Subcutaneous abdominal adipose tissue (tissue), 5 donors: ENCODE results near the gene BCL3.

ENCODE experiments used
- H3K27ac ChIP-seq: one replicate; pipeline ENCODE4 v1.7.0; 2013; ENCODE audit warnings: low read depth, mild to moderate bottlenecking, inconsistent platforms, low read length, moderate library complexity
- H3K27me3 ChIP-seq, 5 donors: one replicate each; pipeline ENCODE4 v1.7.0; 2013; ENCODE audit warnings: low read length in 5 of 5, inconsistent platforms in 1 of 5; ENCODE audit not compliant: control insufficient read depth in 5 of 5, insufficient read depth in 4 of 5
- H3K36me3 ChIP-seq, 5 donors: one replicate each; pipeline ENCODE4 v1.7.0; 2013; ENCODE audit warnings: low read length in 5 of 5; ENCODE audit not compliant: control insufficient read depth in 5 of 5, insufficient read depth in 5 of 5
- H3K4me1 ChIP-seq, 5 donors: one replicate each; pipeline ENCODE4 v1.7.0; 2013; ENCODE audit warnings: low read length in 5 of 5, mild to moderate bottlenecking in 3 of 5, moderate library complexity in 1 of 5; ENCODE audit not compliant: control insufficient read depth in 5 of 5, insufficient read depth in 5 of 5
- H3K4me3 ChIP-seq, 5 donors: one replicate each; pipeline ENCODE4 v1.7.0; 2013; ENCODE audit warnings: low read length in 5 of 5, low read depth in 1 of 5
- H3K9ac ChIP-seq, 5 donors: one replicate each; pipeline ENCODE4 v1.7.0; 2013; ENCODE audit warnings: low read length in 5 of 5, mild to moderate bottlenecking in 4 of 5, moderate library complexity in 3 of 5
- H3K9me3 ChIP-seq, 5 donors: one replicate each; pipeline ENCODE4 v1.7.0; 2013; ENCODE audit warnings: low read length in 5 of 5; ENCODE audit not compliant: control insufficient read depth in 5 of 5
- donor health status: healthy.
- donor health status: healthy.
- donor health status: healthy.
- donor health status: healthy.
- donor health status: healthy.

Gene BCL3

GRCh38 chr19:44748426-44749254 is at the start of gene BCL3:
BCL3 (plus strand) TSS chr19:44748708; CDS start chr19:44748791, 83 bp downstream.
- Histone ChIP-seq H3K4me1 (peaks cover 20 to 85% (median 73%) of the 10 kb centered on the region in 5 donors), H3K27ac (peak within 1 kb of the TSS; percentile 98), H3K9ac (peak within 1 kb of the TSS; percentile 90 to 98 (median 95)), H3K27me3 (no peaks in the 10 kb centered on the region), H3K9me3 (no peaks in the 10 kb centered on the region), H3K4me3 (peak within 1 kb of the TSS; percentile 75 to 87 (median 85)), H3K36me3 (peaks cover 0 to 25% (median 22%) of the 10 kb centered on the region in 5 donors)

DNA sequence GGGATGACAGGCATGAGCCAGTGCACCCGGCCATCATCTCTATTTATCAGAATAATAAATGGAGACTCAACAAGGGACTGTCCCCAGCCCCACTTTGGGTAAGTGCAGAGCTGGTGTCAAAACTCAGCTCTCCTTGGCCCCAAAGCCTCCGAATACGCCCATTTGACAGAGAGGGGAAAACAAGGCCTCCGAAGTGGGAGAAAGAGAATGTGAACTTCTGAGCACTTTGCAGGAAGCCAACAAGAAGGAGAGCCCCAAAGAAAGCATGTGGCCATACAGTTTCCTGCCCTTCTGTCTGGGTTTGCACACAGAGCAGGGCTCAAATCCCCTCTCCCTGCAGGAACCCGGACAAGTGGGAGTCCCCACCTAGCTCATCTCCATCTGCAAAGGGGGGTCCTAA is 48.0 kb upstream of the BCL3 start:
- Histone ChIP-seq H3K9me3 (no peaks in the 10 kb centered on the region), H3K27ac (no peak overlapping the region), H3K27me3 (peaks cover 3 to 10% (median 4%) of the 10 kb centered on the region in 5 donors), H3K36me3 (no peaks in the 10 kb centered on the region), H3K4me1 (peaks cover 0 to under 1% (median 0%) of the 10 kb centered on the region in 5 donors), H3K9ac (no peak overlapping the region), H3K4me3 (no peak overlapping the region)

DNA sequence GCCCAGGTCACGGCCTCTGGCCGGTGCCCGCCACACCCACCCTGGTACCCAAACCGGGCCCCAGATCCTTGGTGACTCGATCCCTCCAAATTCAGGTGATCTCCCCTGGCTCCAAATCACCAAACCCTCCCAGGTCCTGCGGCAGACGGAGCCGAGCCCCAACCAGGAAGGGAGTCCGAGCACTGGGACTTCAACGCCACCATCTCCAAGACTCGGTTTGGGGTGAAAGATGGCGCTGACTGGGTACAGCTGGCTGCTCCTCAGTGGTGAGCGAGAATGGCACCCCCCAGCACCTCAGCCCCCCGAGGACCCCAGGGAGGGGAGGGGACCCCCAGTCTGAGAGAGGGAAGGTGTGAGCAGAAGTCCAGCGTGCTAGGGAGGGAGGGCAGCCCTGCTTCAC is 47.3 kb upstream of the BCL3 start:
- no peak overlapping the region for H3K9ac ChIP-seq
- H3K36me3 ChIP-seq, result no peaks in the 10 kb centered on the region
- no peaks in the 10 kb centered on the region for H3K9me3 ChIP-seq
- H3K4me3 ChIP-seq, result no peak overlapping the region
- H3K27ac ChIP-seq, result no peak overlapping the region
- H3K4me1 ChIP-seq, result no peaks in the 10 kb centered on the region
- H3K27me3 ChIP-seq, result peaks cover 3 to 10% (median 4%) of the 10 kb centered on the region in 5 donors

DNA sequence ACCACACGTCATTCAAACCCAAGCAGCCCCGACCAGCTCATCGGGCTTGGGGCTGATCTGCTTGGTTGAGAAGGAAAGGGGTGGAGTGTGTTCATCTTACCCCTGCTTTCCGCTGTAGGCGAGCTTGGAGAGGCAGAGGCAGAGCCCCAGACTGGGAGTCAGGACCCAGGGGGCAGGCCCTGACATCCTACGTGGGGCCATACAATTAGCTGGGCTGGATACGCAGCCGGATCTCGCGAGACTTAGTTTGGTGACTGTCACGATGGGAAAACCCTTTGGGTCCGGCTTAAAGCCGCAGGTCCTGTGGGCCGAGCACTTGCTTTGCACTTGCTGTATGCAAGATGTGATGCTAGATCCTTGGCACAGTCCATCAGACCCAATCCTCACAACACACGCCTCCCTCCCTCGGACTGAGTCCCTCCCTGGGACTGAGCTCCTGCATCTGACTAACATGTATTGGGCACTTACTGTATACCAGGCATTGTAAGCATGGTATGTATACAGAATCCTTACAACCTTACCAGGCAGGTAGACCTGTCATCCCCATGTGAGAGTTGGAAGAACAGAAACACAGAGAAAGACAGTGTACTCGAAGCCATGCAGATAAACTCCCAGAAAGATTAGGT is 45.8 kb upstream of the BCL3 start:
- Histone ChIP-seq H3K4me3 (no peak overlapping the region), H3K27ac (no peak overlapping the region), H3K9me3 (no peaks in the 10 kb centered on the region), H3K36me3 (no peaks in the 10 kb centered on the region), H3K27me3 (peaks cover 0 to 13% (median 1%) of the 10 kb centered on the region in 5 donors), H3K9ac (no peak overlapping the region), H3K4me1 (no peaks in the 10 kb centered on the region)

GRCh38 chr19:44703336-44704078 is 45.0 kb upstream of the BCL3 start:
- H3K27ac ChIP-seq, result no peak overlapping the region
- H3K27me3 ChIP-seq, result peaks cover 0 to 13% (median 0%) of the 10 kb centered on the region in 5 donors
- no peaks in the 10 kb centered on the region for H3K4me1 ChIP-seq
- H3K9me3 ChIP-seq, result no peaks in the 10 kb centered on the region
- no peaks in the 10 kb centered on the region for H3K36me3 ChIP-seq
- H3K9ac ChIP-seq, result no peak overlapping the region
- no peak overlapping the region for H3K4me3 ChIP-seq

DNA sequence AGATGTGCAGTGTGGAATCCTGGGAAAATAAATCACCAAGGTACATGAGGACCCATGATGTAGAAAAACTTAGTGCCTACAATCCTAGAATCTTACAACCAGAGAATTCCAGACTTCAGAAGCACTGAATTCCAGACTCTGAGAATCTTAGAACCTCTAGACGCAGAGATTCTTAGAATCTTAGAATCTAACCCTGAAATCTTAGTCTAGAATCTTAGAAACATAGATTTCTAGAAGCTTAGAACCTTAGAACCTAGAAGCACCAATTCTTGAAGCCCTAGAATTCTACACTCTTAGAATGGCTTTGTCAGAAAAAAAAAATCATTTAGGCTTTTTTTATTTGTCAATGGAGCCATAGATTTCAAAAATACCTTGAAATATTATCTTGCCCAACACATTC is 43.5 kb upstream of the BCL3 start:
- H3K9ac ChIP-seq, result no peak overlapping the region

DNA sequence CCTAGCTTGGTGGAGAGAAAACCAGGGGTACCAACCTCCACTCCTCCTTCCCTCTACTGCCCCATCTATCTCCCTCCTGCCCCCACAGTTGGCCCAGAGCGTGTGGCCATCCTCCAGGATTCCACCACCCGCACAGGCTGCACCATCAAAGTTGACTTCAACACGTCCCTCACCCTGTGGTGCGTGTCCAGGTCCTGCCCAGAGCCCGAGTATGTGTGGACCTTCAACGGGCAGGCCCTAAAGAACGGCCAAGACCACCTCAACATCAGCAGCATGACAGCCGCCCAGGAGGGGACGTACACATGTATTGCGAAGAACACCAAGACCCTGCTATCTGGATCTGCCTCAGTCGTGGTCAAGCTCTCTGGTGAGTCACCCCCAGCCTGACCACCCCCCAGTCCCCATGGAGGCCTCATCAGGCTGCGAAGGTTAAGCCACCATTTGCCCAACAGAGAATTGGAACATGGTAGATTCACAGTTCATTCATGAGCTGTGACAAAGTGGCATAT is 43.0 kb upstream of the BCL3 start:
- no peaks in the 10 kb centered on the region for H3K36me3 ChIP-seq
- H3K27ac ChIP-seq, result no peak overlapping the region
- H3K4me3 ChIP-seq, result no peak overlapping the region
- no peak overlapping the region for H3K9ac ChIP-seq
- H3K4me1 ChIP-seq, result peaks cover 0 to 3% (median 0%) of the 10 kb centered on the region in 5 donors
- peaks cover 0 to 11% (median 0%) of the 10 kb centered on the region in 5 donors for H3K27me3 ChIP-seq
- no peaks in the 10 kb centered on the region for H3K9me3 ChIP-seq

More for the DNA sequence above, 43.5 kb upstream of the BCL3 start:
- Histone ChIP-seq H3K4me3 (no peak overlapping the region), H3K9me3 (no peaks in the 10 kb centered on the region), H3K27me3 (peaks cover 0 to 11% (median 0%) of the 10 kb centered on the region in 5 donors), H3K27ac (no peak overlapping the region), H3K4me1 (no peaks in the 10 kb centered on the region), H3K36me3 (no peaks in the 10 kb centered on the region)

GRCh38 chr19:44706506-44707236 is 41.8 kb upstream of the BCL3 start:
- H3K9ac ChIP-seq, result no peak overlapping the region
- H3K36me3 ChIP-seq, result no peaks in the 10 kb centered on the region
- no peak overlapping the region for H3K4me3 ChIP-seq
- H3K9me3 ChIP-seq, result no peaks in the 10 kb centered on the region
- H3K27ac ChIP-seq, result no peak overlapping the region
- peaks cover 0 to 11% (median 0%) of the 10 kb centered on the region in 5 donors for H3K27me3 ChIP-seq
- peaks cover 0 to 9% (median 0%) of the 10 kb centered on the region in 5 donors for H3K4me1 ChIP-seq

DNA sequence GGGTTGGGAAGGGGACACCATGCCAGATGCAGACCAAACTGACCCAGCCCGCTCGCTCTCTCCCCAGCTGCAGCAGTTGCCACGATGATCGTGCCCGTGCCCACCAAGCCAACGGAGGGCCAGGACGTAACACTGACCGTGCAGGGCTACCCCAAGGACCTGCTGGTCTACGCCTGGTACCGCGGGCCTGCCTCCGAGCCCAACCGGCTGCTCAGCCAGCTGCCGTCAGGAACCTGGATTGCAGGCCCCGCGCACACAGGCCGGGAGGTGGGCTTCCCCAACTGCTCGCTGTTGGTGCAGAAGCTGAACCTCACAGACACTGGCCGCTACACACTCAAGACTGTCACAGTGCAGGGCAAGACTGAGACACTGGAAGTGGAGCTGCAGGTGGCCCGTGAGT is 40.7 kb upstream of the BCL3 start:
- Histone ChIP-seq H3K4me1 (peaks cover 0 to 9% (median 0%) of the 10 kb centered on the region in 5 donors), H3K36me3 (no peaks in the 10 kb centered on the region), H3K4me3 (no peak overlapping the region)

More for the DNA sequence above, 40.7 kb upstream of the BCL3 start:
- H3K9me3 ChIP-seq, result no peaks in the 10 kb centered on the region
- H3K27me3 ChIP-seq, result peaks cover 0 to 8% (median 0%) of the 10 kb centered on the region in 5 donors
- no peak overlapping the region for H3K27ac ChIP-seq
- no peak overlapping the region for H3K9ac ChIP-seq
